HG03342 (cell line): Measurements from ENCODE around the gene MBOAT2.
"Not testable (repeated sequence)": the region's sequence is repeated elsewhere in the genome, so short reads cannot be mapped to it uniquely, and the experiment has no call there.

Source experiments
- ATAC-seq: cut with Tn5 transposase; IDR thresholded peaks from one replicate; pipeline ENCODE4 v1.9.1; 2021; ENCODE audit warnings: mild to moderate bottlenecking, moderate library complexity; ENCODE audit not compliant: unreplicated experiment

The MBOAT2 gene

DNA sequence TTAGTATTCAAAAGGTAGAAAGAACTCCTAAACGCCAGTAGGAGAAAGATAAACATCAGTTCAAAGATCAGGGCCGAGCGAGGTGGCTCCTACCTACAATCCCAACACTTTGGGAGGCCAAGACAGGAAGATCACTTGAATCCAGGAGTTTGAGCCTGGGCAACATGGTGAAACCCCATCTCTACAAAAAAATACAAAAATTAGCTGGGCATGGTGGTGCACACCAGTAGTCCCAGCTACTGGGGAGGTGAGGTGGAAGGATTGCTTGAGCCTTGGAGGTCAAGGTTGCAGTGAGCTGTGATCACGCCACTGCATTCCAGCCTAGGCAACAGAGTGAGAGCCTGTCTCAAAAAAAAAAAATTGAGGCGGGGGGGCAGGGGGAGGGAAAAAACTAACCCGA, 40.6 kb downstream of the MBOAT2 start:
- no peak for ATAC-seq

DNA sequence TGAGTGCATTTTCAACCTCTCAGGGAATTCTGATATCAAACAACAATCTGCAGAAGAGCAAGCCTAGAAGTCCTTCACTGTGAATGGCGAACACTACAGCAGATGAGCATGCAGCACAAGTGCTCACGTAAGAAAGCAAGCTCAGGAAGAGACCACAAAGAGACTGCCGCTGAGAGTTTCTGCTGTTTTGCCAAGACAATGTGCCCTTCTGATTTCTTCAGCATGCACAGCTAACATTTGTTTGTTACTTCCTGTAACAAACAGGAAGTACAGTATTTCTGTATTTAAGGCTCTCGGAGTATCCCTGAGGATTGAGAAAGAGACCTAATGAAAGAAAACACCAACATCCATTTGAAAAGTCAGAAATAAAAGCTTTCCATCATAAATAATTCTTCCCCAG, 45.9 kb downstream of the MBOAT2 start:
- no peak for ATAC-seq

DNA sequence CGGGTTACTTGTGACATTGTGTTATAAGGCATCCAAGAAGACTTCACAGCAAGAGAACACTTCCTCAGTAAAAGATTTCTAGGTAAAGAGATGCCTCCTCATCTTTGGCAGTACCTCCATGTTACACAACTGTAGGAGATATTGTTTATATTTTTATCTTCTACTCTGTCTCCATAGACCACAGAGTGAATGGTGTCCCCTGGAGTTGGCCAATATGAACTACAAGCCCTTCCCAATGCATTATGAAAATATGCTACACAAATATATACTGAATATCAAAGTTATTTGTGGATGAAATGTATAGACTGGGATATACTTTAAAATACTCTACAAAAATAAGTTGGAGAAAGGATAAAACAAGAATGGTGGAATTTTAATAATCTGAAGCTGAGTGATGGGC, 46.7 kb downstream of the MBOAT2 start:
- no peak for ATAC-seq

DNA sequence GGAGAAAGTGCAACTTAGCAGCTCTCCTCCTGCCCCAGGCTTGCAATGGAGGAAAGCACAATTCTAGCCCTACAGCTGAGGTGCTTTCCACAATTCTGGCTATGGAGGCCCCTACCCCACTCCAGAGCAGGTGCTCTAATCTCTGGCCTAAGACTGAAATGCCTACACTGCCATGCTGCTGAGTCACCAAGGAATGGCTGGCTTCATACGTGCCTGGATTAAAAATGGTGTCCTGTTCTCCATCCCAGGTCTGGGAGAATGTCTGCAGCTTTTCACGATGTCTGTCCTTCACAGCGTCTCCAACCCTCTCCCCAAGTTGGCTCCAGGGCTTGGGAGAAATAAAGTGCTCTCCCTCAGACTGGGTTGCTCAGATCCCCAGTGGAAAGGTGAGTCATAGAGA, 48.5 kb downstream of the MBOAT2 start:
- no peak for ATAC-seq

DNA sequence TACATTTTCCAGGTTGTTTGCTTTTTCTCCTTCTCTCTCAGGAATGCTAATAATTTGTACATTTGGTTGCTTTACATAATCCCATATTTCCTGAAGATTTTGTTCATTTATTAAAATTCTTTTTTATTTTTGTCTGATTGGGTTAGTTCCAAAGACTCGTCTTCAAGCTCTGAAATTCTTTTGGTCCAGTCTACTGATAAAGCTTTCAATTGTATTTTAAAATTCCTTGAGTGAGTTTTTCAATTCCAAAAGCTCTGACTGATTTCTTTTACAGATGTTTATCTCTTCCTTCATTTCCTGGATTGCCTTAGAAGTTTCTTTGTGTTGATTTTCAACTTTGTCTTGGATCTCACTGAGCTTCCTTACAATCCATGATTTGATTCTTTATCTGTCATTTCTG, 50.0 kb downstream of the MBOAT2 start:
- no peak for ATAC-seq

DNA sequence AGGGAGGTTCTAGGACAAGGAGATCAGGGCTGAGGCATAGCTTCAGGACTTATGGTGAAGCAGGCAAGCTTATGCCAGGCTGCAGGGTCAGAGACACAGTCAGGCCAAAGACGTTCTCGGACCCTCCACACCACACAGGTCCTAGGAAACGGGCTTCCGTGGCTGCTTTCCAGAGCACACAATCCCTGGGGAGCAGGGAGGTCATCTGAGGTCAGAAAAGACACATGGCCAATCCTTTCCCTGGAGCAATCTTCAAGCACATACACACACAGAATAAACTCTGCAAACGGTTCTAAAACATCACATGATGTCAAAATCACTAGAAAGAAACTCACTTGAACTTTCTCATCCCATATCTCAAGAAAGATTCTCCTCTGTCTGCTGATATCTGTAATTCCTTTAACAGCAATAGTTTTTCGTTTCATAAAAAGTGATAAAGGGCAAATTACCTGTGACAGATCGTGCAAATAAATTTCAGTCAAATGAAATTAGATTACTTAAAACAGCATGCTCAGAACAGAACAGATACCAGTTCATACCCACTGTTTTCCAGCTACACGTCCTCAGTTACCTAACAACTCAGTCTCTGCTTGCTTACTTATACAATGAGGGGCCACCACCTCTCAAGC, 63.9 kb downstream of the MBOAT2 start:
- ATAC-seq: no peak

DNA sequence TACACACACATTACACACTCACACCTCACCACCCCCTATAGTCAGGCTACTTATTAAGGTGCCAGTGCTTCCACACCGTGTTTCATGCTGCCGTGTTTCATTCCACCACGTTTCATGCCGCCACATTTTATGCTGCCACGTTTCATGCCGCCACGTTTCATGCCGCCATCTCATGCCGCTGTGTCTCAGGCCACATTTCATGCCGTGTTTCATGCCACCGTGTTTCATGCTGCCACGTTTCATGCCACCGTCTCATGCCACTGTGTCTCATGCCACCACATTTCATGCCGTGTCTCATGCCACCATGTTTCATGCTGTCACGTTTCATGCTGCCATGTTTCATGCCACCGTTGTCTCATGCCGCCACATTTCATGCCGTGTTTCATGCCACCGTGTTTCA, 65.1 kb downstream of the MBOAT2 start:
- ATAC-seq: no peak

DNA sequence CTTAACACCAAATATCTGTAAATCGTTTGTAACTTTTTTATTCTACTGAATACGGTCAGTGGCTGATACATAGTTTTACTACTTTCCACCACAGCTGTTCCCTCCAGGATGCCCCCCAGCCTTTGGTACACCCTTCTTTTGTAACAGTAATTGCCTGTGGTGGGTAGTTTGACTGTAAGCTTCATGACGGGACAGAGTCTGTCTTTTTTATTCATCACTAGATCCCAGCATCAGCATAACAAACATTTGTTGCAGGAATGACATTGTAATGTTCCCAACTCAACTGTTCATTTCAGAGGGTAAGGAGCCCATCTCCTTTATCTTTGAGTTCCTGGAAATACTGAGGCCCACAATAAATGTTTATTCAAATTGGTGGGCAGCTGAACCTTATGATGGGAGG, 67.5 kb downstream of the MBOAT2 start:
- no peak for ATAC-seq

DNA sequence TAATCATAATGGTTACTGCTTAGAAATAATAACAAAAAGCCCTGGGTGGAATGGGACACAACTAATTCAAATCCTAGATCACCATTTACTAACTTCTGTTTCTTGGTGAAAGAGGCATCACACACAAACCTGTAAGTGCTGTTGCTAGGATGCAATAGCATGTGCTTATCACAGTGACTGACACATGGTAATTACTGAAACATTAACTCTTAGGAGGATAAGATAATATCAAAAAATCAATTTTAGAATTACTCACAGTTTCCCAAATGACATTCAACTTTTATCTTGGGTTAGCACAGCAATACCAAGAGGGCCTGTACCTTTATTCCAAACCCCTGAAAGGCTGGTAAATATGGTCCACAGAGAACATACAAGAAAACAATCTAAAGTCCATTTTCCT, 69.1 kb downstream of the MBOAT2 start:
- ATAC-seq: no peak

DNA sequence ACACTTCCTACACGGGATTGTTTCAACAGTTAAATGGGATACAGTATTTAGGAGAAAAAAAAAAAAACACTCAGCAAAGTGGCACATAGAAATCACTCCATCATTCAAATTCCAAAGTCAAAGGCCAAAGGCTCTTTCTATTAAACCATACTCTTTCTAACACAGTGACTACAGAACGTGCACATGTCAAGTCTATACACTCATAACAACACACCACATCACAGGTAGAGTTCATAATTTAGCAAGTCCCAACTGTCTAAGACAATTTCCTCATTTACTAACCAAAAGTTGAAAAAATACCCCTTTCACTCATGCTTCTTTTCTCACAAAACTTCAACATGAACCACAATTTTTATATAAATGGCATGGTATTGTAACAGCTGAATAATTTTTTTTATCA, 70.8 kb downstream of the MBOAT2 start:
- ATAC-seq: no peak

DNA sequence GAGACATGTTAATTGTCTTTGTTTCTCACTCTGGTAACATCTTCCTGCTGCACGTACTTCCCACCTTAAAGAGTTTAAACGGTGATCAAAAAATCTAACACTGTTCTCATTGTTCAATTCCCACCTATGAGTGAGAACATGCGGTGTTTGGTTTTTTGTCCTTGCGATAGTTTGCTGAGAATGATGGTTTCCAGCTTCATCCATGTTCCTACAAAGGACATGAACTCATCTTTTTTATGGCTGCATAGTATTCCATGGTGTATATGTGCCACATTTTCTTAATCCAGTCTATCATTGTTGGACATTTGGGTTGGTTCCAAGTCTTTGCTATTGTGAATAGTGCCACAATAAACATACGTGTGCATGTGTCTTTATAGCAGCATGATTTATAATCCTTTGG, 73.3 kb downstream of the MBOAT2 start:
- not testable (repeated sequence) for ATAC-seq

DNA sequence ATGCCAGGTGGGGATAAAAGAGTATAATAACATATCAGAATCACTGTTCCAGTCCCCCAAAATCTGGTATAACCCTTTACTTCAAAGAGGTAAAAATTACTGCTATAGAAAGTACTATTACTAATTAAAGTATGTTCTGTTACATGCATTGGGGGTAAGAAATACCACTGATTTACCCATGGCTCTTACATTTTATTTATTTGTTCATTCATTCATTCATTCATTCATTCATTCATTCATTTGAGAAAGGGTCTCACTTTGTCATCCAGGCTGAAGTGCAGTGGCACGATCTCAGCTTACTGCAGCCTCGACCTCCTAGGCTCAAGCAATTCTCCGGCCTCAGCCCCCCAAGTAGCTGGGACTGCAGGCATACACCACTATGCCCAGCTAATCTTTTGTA, 74.4 kb downstream of the MBOAT2 start:
- ATAC-seq: no peak

DNA sequence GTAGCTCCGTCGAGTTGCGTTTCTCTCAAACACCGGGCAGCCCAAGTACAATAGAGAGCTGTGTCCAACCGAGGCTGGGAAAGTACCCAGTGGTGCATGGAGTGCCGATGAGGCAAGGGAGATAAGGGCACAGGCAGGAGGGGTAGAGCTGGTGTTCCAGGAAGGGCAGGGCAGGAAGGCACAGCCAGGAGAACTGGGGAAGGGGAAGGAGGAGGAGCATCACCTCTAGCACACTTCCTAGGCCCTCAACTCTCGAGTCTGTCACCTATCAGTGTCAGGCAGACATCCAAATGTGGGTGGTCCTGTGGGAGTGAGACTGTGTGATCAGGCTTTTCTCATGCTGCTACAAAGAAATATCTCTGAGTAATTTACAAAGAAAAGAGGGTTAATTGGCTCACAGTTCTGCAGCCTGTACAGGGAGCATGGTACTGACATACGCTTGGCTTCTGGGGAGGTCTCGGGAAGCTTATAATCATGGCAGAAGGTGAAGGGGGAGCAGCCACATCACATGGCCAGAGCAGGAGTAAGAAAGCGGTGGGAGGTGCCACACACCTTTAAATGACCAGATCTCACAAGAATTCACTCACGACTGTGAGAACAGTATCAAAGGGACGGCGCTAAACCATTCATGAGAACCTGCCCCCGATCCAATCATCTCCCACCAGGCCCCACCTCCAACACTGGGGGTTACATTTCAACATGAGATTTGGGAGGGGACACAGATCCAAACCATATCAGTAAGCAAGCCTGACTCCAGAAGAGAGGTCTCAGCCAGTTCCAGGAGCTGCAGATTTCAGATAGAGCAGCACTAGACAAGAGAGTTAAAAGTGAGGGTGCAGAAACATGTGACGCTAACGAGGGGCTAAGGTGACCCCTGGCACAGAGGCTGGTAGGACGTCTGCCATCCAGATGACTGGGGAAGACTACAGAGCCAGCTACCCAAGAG, 75.7 kb downstream of the MBOAT2 start:
- ATAC-seq: no peak

DNA sequence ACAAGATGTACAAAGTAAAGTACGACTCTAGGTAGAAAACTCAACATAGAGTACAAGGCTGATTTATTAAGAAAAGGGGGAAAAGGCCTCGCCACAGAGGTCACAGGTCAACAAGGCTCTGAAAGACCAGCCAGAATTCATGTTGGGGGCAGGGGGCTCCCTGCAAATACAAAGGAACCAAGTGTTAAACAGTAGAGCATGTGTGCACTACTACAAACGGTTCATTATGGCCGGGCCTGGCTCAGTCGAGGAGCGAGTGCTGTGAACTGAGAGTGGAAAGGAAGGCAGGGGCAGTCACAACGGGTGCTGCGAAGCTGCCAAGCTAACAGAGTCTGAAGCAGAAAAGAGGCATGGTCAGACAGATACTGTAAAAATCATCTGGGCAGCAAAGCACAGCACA, 77.1 kb downstream of the MBOAT2 start:
- ATAC-seq: no peak

DNA sequence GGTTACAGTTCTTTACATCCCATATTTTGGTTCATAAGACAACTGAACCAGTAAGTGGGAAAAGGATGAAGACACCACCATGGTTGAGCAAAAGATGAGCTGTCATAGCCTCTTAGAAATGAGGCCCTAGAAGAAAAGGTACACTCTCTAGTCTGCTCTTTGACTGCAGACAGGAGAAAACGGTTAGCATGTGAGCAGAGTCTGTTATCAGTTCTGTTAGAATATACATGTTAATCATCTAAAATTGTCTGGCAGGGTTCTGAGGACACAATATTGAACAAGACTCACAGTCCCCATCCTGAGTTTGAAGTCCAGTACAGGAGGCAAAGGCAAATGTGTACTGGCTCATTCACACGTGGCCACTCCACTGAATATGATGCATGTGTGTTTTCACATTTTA, 78.1 kb downstream of the MBOAT2 start:
- no peak for ATAC-seq

DNA sequence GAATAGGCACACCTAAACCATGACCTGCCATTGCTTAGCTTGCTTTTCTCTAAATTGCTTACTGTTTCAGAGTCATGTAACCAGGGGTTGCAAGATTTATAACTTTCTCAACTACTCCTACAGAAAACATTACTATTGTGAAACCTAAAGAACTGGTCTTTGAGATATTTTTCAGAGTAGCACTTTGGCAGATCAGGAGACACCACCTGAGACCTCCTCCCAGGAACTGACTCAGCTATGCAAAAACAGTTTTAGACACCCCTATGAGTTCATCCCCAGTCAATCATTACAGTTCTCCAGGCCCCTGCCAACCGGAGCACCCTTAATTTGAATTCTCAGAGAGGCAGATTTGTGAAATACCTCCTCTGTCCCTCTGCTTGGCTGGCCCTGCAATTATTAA, 80.3 kb downstream of the MBOAT2 start:
- no peak for ATAC-seq

DNA sequence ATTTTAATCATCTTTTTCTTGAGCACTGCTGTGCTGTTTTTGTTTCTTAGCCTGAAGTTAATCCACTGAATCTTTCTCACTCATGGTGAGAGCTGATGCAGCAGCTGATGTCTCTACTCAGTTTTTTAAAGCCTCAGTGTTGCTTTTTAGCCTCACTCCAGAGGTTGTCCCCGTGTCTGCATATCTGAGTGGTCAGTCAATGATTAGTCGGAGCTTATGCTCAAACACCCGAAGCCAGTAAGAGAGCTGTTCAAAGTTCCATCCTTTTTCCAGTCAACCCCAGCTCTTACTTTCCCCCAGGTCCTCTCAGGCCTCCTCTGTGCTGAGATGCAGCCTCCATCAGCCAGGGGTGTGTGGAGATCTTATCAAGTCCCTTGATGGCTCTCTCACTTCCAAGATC, 81.1 kb downstream of the MBOAT2 start:
- ATAC-seq: no peak

DNA sequence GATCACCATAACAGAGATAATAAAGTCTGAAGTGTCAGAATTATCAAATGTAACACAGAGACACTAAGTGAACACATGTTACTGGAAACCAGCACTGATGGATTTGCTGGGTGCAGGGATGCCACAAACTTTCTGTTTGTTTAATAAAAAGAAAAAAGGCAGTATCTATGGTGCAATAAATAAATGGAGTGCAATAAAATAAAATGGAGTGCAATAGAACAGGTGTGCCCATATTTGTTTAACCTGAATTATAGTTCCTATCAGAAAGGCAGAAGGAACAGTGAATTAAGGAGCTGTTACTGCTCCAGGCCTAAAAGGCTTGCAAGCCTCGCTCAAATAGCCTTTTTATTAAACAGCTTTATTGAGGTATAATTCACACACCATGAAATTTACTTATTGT, 85.1 kb downstream of the MBOAT2 start:
- ATAC-seq: no peak

DNA sequence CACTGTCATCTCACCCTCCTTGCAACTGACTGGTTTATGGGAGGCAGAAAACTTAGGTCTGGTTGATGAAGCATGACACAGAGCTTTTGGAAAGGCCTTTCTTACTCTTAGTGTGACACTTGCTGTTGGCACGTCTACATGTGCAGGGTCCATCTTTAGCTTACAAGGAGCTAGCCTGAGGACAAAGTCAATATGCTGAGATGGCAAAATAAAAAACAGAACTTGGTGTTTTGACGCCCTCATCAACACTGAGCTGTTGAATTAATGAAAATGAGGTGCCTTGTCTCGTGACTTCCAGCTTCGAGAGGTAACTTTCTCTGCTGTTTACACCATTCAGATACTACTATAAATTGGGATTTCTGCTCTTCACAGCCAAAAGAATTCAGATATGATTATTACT, 87.5 kb downstream of the MBOAT2 start:
- no peak for ATAC-seq

DNA sequence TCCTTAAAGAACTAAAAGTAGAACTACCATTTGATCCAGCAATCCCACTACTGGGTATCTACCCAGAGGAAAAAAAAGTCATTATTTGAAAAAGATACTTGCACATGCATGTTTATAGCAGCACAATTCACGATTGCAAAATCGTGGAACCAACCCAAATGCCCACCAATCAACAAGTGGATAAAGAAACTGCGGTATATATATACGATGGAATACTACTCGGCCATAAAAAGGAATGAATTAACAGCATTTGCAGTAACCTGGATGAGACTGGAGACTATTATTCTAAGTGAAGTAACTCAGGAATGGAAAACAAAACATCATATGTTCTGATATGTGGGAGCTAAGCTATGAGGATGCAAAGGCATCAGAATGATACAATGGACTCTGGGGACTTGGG, 89.7 kb downstream of the MBOAT2 start:
- not testable (repeated sequence) for ATAC-seq

DNA sequence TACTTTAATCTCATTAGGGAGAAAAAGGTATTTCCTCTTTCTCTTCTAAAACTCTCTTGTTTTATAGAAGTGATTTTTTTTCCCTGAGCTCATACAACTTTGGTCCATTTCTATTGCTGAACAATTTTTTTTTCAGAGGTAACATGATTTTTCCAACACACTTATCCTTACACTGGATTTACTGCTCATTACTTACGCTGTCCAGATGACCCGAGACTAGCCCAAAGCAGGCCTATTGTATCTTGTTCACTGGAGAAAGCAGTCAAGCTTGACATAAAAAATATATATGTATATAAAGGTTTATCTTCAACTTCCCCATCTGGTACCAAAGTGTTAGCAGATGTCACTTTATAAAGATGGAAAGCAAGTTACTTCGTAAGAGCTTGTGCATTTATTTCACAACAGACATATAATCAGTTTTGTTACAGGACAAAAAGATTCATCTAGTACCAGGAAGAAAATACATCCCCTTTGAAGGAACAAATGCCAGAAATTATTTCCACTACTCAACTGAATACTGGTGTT, 95.7 kb downstream of the MBOAT2 start:
- no peak for ATAC-seq

DNA sequence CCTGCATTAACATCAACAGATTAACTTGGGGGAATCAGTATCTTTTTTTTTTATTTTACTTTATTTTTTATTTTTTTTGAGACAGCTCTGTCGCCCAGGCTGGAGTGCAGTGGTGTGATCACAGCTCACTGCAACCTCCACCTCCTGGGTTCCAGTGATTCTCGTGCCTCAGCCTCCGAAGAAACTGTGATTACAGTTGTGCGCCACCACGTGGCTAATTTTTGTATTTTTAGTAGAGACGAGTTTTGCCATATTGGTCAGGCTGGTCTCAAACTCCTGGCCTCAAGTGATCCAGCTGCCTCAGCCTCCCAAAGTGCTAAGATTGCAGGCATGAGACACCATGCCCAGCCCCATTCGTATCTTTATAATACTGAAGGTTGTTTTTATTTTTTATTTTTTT, 99.6 kb downstream of the MBOAT2 start:
- ATAC-seq: not testable (repeated sequence)
